AG10803 (cell line): Measurements from ENCODE around the gene COX6A1.

Experiments used
- DNase-seq: peaks from one replicate; pipeline ENCODE4 v3.0.0; 2010; ENCODE audit warnings: low read depth
- H3K4me3 ChIP-seq: 2 replicates; pipeline ENCODE4 v1.5.1; 2011; ENCODE audit warnings: mild to moderate bottlenecking, low read length, control low read depth
- TF ChIP-seq, protein P1 (sequence below): conservative IDR thresholded peaks from 2 replicates; pipeline ENCODE4 v1.5.1; 2011; ENCODE audit warnings: mild to moderate bottlenecking, low read length, control low read depth, inconsistent platforms

The COX6A1 gene

GRCh38 chr12:120402217-120402616 is 35.7 kb upstream of the COX6A1 start:
- no peak for DNase-seq
- H3K4me3 ChIP-seq = no peak overlapping the region
- TF ChIP-seq, protein P1, sequence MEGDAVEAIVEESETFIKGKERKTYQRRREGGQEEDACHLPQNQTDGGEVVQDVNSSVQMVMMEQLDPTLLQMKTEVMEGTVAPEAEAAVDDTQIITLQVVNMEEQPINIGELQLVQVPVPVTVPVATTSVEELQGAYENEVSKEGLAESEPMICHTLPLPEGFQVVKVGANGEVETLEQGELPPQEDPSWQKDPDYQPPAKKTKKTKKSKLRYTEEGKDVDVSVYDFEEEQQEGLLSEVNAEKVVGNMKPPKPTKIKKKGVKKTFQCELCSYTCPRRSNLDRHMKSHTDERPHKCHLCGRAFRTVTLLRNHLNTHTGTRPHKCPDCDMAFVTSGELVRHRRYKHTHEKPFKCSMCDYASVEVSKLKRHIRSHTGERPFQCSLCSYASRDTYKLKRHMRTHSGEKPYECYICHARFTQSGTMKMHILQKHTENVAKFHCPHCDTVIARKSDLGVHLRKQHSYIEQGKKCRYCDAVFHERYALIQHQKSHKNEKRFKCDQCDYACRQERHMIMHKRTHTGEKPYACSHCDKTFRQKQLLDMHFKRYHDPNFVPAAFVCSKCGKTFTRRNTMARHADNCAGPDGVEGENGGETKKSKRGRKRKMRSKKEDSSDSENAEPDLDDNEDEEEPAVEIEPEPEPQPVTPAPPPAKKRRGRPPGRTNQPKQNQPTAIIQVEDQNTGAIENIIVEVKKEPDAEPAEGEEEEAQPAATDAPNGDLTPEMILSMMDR = no peak

DNA sequence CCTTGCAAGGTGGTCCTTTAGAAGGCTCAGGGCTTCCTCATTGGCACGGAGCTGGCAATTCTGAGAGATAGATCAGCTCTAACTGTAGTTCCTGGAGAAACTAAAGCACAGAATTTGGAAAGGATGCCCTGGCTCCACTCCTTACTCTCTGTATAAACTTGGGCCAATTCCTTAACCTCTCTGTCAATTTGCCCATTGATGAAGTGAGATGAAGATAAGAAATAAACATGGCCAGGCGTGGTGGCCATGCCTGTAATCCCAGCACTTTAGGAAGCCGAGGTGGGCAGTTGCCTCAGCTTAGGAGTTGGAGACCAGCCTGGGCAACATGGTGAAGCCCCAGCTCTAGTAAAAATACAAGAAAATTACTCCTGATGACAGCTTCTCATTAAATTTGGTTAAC is 34.0 kb upstream of the COX6A1 start:
- TF ChIP-seq, protein P1 = no peak
- DNase-seq = no peak
- no peak overlapping the region for H3K4me3 ChIP-seq

DNA sequence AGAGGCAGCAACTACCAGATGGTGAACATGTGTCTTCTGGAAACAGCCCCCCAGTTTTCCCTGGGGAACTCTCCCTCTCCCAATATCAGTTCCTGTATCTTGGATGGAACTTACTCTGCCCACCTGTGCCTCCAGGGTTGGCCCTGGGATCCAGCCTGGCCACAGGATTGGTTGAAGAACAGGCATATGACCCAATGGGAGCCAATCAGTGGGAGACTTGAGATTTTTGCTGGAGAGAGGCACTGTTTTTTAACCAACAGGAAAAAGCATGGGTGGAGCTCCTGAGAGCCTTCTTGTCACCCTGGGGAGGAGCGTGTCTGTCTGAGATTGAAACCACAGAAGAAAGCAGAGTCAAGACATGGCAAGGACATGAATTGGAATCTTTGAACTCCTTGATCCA is 33.6 kb upstream of the COX6A1 start:
- H3K4me3 ChIP-seq = no peak overlapping the region
- DNase-seq = no peak
- TF ChIP-seq, protein P1 = no peak

GRCh38 chr12:120406069-120406468 is 31.8 kb upstream of the COX6A1 start:
- H3K4me3 ChIP-seq = no peak overlapping the region
- DNase-seq = no peak
- TF ChIP-seq, protein P1 = no peak

GRCh38 chr12:120406553-120406952 is 31.4 kb upstream of the COX6A1 start:
- no peak for DNase-seq
- TF ChIP-seq, protein P1 = no peak

DNA sequence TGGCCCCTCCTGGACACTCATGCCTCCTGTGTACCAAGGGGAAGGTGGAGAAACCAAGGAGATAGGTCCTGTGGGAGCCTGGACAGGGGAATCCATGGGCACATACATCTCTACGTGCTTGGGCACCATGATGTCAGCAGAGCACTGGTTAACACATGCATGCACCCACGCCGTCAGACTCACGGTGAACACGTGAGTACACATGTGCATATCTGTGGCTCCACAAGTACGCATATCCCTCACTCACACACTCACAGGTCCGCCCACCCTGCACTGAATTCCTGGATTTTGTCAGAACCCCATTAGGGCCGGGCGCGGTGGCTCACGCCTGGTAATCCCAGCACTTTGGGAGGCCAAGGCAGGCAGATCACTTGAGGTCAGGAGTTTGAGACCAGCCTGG is 29.1 kb upstream of the COX6A1 start:
- TF ChIP-seq, protein P1 = no peak
- H3K4me3 ChIP-seq = no peak overlapping the region
- DNase-seq = no peak

More at GRCh38 chr12:120406553-120406952, 31.4 kb upstream of the COX6A1 start:
- no peak overlapping the region for H3K4me3 ChIP-seq

DNA sequence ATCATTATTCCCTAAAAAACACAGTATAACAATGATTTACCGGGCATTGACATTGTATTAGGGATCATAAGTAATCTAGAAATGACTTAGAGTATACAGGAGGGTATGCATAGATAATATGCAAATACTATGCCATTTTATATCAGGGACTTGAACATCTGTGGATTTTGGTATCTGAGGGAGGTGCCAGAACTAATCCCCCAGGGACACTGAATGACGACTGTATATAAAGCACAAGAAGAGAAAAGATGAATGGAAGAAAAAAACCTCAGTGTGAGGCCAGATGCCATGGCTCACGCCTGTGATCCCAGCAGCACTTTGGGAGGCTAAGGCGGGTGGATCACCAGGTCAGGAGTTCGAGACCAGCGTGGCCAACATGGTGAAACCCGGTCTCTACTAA is 25.5 kb upstream of the COX6A1 start:
- TF ChIP-seq, protein P1 = no peak
- no peak for DNase-seq
- H3K4me3 ChIP-seq = no peak overlapping the region
